Fibroblast of upper back skin (primary cell): ENCODE data around the gene MEF2C.

Source experiments
- DNase-seq: peaks from one replicate; pipeline ENCODE4 v3.0.0-alpha.2; 2013

Gene MEF2C

DNA sequence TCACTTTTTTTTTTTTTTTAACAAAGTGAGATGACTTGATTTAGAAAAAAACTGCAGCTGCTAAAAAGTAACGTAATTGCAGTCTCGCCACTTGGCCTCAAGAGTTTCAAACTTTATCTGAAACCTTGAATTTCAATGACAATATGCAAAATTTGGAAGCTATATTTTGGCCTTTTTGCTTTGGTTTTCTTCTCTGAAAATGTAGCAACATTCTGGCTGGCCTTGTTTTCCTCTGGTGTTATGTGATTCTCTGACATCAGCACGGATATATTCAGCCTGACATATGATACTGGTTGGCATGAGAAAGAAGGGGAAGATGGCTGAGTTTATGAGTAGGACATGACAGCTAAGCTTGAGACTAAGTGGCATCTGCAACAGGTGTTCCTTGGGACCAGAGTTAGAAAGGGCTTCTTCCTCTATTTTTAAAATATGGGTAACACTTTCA, 136.5 kb downstream of the MEF2C start:
- DNase-seq, result no peak

DNA sequence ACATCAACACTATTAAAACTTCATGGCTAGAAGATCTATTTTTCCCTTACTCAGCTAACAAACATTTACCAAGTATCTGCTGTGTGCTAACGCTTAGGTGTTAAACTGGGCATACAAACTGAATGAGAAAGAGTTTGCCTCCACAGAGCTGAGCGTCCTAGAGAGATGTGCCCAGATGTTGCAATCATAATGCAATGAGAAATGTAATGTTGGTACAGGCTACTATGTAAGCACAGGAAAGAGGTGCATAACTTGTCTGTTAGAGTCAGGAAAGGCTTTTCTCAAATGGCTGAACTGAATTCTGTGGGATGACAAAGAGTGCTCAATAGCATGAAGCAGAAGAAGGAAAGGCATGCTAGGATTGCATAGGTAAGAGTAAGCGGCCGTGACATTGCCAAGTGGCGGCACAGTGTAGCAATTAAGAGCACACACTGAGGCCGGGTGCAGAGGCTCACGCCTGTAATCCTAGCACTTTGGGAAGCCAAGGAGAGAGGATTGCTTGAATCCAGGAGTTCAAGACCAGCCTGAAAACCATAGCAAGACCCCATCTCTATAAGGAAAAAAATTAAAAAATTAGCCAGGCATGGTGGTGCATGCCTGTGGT, 137.8 kb downstream of the MEF2C start:
- peak; percentile 13 for DNase-seq

DNA sequence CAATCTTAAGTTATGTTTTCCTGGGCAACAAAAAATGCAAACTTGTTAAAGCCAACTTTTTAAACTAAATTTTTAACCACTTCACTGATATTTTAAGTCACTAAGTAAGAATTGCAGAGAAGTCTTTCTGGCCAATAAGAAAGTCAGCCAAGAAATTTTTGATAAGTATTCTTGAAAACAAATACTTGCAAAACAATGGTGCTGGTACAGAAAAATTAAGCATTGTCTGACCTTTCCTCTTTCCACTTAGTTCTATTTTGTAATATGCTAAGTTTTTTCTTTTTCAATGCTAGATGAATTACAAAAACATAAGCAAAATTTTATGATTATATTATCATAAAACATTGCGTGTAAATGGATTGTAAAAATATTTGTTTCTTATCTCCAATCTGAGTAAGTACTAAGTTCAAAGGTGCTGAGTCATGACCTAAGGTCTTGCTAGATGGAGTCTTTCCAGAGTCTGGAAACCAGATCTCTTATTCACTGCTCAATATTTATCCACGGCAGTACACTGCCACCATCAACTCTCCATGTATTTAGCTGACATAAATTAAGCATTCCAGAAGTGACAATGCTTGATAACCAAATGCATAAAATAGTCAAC, 139.7 kb downstream of the MEF2C start:
- DNase-seq, result peak; percentile 14

DNA sequence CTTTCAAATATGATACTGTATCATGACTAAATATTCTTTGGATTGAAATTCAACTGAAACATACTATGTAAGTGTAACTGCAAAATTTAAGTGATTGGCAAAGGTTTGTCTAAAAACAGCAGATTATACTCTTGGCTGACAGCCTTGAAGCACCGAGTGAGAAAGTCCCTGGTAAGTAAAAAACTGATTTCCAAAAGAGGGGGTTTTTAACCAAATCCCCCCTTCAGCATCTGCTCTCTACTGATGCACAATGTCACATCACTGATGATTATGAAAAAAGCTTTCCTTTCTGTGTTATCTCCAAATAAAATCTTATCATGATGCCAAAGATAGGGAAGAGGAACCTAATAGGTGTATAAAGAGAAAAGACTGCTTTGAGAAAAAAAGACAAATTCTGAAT, 141.0 kb downstream of the MEF2C start:
- no peak for DNase-seq

DNA sequence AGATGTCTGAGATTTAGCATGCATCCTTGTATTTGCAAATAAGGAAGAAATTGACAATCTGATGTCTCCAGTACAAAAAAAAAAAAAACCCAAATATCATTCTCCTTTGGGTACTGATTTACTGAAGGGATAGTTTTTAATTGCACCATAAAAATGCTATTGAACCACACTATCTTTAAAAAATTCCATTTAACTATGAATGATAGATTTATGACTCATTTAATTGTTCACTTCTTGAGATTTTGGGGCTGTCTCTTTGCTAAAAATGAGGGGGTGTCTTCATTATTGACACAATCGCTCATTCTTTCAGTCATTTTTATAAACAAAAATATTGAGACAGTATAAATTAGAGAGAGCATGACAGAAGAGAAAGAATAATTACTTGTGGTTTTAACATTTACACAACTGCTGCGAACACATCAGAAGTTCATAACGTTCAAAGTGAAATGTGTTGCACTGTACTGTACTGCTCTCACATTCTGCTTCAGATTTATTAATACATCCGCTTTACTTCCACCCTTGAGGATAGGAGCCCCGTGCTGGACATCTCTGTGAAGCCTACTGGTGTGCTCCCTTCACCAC, 142.3 kb downstream of the MEF2C start:
- peak; percentile 48 for DNase-seq

DNA sequence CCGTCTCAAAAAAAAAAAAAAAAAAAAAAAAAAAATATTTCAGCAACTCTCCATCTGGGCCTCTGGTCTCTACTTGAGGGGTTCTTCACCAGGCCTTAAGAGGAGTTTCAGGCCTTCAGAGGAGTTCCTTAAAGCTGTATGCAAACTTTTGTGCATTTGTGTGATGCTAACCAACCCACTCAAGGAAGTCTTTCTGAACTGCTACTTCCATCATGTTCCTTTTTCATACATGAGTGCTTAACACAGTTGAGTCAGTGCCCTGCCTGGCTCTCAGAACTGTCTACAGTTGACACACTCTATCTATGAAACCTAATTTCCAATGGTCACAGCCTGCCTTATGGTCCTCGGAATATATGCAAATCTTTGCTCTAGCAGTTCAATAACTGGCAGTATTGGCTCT, 146.5 kb downstream of the MEF2C start:
- no peak for DNase-seq

DNA sequence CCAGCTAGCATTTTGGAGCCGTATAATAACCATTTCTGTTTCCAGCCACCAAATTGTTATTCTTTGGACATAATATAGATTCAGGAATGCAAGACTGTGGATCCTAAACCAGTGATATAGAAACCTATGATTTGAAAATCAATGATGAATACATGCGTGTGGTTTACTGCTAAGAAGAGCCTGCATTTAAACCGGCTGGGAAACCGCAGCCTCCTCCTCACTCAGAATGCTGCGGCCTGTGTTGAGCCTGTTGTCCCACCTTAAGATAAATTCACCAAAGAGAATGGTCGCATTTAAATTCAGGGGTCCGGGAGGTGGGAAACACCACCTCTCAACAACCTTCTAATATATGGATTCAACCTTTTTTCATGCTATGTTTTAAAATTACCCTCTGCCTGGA, 148.0 kb downstream of the MEF2C start:
- no peak for DNase-seq

DNA sequence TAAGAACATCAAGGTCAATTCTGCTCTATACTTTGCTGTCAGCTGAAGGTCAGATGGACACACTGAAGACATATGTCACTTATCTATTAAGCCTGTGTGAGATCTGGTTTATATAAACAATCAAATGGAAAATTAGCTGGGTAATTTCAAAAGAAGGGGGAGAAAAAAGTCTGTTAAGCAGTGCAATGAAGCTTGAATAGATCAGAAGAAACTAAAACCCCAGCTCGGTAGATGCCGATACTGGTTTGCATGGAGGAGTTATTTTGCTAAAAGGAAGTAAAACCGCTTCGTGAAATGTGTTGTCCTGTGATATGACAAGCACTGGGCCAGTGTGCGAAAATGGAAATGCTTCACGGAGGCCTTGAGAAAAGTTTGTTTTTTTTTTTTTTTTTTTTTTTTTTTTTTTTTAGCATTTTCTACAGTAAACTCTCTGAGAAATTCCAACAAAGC, 148.8 kb downstream of the MEF2C start:
- DNase-seq, result no peak

DNA sequence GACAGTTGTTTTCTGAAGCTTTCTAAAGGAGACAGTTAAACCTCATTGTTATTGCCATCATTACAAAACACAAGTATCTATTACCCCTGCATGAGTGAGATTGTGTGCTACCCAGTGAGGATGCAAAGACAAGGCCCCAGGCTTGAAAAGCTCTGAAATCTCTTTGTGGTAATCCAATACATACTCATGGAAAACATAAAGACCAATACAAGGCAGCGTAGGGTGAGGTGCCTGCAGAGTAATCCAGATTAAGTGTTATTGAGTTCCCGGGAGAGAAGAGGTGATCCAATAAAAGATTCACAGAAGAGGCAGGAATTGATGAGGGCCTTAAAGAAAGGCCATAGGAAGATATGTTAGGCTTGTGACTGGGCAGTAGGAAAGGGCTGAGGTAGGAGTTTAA, 150.1 kb downstream of the MEF2C start:
- DNase-seq, result no peak

DNA sequence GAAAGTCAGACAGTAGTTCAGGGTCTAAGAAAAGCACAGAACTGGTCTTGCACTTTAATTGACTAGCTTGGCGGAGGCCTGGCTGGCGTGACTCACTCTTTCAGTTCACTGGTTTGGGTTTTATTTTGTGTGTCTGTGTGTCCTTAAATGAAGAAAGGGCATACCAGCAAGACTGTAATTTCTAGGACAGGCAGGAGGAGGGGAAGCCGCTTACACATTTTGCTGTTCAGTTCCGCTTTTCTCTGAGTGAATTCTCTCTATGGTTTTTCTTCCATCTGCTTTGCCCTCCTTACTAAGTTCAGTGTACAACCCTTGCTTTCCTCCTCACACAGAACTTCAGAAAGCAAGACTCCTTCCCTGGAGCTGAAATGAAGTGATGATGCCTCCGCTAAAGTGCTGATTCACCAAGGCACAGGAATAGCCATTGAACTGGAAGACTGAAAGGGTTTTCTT, 150.8 kb downstream of the MEF2C start:
- DNase-seq, result peak; percentile 56

DNA sequence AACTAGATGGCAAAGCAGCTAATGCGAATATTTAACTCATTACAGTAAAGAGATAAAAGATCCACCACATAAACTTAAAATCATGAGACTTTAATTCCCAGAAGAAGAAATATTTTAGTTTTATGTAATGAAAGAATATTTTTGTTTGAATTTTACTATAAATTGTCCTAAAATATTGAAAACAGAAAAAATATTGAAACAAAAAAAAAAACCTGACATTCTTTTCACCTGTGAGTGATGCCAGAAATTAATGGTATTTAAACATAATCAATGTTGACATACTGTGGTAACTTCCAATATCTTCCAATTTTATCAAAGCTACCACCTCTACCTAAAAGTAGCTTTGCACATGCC, 153.2 kb downstream of the MEF2C start:
- DNase-seq, result no peak

DNA sequence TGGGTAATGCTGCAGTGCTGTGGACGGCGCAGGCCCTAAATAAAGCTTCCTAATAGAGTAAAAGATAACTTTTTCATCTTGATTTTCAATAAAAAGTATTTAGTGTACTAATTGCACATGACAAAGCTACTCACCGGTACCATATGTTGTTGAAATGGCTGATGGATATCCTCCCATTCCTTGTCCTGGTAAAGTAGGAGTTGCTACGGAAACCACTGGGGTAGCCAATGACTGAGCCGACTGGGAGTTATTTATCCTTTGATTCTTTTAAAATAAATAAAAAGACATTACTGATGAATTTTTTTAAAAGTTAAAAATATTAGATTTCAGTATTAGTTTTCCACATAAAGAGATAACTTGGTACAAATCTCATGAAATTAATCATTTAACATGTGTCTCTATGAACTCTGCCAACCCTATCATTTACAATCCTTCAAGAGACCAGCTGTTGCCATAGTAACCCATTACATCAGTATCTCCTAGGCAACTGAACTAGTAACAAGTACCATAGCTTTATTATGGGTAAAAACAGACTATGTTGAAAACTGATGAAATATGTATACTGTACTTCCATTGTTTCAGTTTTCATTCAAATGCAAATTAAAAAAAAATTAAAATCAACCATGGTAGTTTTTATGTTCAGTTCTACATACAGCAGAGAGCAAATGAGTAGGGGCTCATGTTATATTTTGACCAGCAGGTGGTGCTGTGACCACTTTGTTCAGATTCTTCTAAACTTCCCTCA, 153.7 kb downstream of the MEF2C start:
- peak; percentile 78 for DNase-seq

DNA sequence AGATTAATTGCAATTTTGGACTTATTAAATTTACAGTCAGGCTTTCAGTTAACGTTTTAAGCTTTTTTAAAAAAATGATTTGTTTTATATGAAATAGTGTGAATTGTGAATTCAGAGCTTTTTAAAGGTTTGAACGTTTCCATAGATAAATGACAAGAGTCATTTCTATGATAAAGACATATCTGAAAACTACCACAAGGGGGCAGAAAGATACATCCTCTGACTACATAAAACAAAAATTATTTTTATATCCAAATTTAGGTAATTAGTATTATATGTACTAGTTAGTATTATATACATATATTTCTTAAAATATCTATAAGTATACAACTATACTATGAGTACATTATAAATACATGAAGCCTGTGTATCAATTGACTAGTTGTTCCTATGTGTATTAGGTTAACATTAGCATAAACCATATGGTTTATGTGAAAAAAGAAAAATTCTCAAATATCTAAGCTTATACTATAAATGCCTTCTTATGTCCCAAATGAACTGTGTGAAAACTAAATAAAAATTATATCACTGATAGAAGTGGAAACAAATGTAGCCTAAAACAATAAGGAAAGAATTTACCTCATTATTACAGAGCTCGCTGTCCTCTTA, 155.2 kb downstream of the MEF2C start:
- DNase-seq, result peak; percentile 26

DNA sequence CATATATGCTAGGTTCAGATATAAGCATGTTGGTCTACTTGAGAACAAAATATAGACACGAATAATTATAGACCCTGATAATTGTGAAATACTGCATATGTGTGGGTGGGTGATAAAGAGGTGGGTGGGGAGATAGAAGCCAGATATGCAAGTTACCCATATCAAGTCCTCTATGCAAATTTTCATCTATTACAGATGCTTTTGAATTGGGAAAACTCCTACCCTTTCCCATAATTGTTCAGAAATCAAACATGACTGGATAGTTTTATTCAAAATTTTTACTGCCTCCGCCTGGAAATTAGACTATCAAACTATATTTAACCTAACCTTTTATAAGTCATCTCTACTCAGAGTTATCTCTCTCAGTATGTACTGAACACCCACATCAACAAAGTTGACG, 157.5 kb downstream of the MEF2C start:
- DNase-seq, result no peak

DNA sequence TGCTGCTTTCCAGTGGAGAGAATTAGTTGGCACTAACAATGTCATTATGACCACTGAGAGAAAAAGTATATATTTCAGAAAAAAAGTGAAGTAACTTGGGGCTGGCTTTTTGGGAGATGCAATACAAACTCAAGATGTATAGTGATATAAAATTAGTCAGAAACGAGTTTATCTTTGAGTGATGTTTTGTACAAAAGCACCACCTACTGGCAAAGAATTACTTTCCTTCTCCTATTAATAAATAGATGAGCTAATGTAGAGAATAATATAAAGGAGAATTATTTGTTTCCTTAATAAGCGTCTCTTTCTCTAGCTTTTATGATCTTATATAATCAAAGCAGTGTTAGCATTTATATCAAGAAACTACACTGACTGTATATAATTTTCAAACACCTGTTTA, 158.8 kb downstream of the MEF2C start:
- peak; percentile 24 for DNase-seq

DNA sequence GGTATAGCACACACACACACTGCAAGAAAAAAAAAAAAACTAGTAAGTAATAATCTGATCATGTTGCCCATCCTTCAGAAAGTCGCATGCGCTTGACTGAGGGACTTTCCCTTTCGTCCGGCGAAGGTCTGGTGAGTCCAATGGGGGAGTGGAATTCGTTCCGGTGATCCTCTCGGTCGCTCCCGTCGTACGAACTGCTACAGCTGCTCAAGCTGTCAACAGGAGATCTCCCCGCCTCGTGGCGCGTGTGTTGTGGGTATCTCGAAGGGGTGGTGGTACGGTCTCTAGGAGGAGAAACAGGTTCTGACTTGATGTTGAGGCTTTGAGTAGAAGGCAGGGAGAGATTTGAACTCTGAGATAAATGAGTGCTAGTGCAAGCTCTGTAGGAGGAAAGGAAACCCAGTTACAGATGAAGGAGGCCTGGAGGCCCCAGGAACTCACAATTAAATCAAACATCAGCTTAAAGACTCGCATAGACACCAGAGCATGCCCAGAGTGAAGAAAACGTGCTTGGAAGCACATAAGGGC, 160.4 kb downstream of the MEF2C start:
- DNase-seq, result no peak

DNA sequence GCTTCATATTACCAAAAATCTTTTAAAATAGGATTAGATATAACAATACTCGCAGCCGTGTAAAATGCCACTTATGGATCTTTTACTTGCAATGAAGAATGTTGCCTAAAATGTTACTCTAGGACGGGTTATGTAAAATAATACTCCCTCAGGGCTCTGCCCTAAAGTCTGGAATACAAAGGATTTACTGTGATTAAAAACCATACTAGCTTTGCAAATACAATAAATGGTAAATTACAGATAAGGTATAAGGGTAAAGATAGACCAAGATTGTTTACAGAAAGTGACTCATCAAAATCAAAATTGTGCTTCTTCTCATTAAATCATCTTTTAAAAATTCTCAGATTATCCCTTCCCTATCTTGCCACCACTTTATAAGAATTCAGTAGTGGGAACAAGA, 163.6 kb downstream of the MEF2C start:
- DNase-seq, result no peak

DNA sequence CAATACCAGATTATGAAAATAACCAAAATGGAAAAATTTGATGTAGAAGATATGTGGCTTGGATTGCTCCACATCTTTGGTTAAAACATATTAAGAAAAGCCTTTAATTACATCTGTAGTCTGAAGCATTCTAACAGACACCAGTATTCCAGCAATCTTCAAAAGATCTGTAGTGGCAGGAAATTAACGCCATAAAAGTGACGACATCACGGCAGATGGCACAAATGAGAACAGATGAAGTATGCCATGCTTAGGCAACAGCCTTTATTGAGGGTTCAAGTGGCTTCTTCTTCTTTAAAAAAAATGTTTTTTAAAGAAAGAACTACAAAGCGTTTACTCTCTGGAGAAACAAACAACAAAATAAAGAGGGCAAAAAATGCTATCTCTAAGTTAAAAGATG, 164.2 kb downstream of the MEF2C start:
- DNase-seq, result no peak

DNA sequence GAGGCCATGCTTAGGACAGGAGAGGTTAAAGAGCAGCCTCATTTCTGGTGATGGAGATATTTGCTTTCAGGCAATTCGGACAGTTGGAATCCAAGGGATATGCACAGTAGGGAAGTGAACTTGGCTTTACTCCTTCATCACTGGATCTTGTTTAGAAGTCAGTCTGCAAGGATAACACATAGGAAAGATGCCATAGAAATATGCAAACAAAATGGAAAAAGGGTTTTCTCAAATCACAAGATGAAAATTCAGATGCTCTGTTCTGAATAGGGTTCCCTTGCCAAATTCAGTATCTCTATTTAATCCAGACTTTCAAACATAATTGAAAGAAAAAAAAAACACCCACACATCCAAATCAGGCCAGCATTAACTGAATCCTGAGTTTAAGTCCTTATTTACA, 166.9 kb downstream of the MEF2C start:
- DNase-seq, result no peak

DNA sequence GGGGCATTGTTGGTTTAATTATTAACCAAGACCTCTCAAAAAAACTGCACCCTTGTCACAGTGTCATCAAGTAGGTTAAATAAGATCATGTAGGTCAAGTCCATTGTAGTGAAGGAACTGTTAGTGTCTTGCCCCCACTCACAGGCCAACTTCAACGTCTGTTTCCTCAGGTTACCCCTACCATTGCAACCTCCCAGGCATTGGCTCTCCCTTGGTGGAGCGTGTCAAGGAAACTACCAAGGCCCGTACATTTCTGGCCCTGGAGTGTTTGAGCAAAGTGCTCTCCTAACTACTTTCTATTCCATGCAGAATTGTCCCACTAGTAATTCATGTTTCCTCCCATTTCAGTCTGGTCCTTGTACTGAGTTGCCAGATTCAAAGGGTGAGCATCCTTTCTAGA, 167.5 kb downstream of the MEF2C start:
- no peak for DNase-seq

DNA sequence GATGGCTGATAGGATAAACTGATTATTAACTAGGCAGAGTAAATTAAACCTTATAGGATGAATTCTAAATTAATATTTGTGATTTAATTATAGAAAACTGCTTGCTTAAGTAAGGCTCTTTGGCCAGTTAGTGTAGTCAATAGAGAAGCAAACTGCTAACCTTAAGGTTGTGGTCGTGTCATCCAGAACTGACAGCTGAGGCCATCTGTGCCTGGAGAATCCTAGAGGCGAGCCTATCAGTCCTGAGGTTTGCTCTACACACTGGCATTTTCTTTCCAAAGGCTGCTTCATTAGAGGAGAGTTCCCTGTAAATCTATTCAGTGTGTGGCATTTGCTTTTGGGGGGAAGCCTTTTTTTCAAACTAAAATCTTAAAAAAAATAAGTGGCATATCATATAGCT, 169.2 kb downstream of the MEF2C start:
- DNase-seq, result no peak

DNA sequence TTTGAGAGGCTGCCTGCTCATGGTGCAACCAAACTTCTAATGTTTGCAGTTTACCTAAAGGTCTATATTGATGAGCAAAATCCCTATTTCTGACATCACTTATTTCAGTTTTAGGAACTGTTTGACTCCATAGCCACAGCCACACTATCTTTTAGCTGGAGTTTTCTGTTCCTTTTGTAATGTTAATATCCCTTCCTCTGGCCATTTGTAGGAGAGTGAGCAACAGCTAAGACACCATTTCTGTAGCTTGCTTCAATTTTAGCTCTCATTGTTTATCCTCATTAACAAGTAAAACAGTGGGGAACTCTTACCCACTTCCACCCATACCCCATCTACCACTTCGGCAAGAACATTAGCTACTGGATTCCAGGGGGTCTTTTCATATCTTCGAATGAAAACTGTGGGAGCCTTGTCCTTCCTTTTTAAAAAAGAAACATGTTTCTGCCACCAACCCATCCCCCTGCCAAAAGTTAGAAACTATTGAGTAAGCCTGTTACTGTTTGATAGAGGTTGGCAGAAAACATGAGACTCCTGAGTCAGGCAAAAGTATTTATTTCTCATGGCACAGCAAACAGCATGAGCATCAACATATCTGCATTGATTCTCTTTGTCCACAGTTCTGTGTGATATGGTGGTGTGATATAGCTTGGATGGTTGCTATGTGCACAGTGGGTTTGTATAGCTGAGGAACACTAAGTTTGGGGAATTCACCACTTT, 174.1 kb downstream of the MEF2C start:
- DNase-seq, result no peak

DNA sequence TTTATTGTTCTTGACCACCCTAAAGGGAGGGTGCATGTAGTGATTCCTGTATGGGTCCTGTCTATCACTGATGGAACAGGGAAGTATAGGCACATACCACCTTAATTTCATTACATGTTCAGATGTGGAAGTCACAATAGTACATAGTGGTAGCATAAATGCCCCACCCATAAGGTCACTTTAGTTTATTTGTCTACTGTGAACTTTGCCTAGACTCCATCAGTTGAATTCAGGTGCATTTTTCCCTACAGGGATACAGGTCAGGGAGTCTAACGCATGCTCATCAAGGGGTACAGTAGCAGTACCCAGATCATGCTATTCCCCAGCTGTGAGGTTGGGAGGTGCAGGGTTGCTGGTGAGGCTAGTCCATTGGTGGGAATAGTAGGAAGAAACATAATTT, 175.0 kb downstream of the MEF2C start:
- no peak for DNase-seq
